ENCODE results near the gene SUMO3.

The SUMO3 gene

DNA sequence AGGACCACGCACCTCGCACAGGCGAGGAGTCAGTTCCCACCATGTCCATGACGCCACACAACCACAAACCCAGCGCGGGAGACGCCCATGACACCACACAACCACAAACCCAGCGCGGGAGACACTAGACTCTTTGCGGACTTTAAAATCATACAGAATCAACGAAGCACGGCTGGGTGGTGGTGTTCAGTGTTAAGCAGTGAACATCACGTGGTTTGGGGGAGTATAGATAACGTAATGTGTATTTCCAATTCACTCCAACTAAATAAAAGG lies 36.5 kb upstream of the SUMO3 start:
- Histone ChIP-seq H3K4me1 (ENCODE audit: control insufficient read depth, insufficient read depth, low read length) (peaks cover 20% of the 10 kb centered on the region), H3K36me3 (ENCODE audit: control insufficient read depth, insufficient read depth, low read length) (peaks cover 35% of the 10 kb centered on the region), H3K9me3 (ENCODE audit: control insufficient read depth, low read length) (no peaks in the 10 kb centered on the region), H3K4me3 (ENCODE audit: low read length) (no peak overlapping the region), H3K27me3 (ENCODE audit: control insufficient read depth, insufficient read depth, low read length) (no peaks in the 10 kb centered on the region), H3K9ac (ENCODE audit: low read length) (no peak overlapping the region)

DNA sequence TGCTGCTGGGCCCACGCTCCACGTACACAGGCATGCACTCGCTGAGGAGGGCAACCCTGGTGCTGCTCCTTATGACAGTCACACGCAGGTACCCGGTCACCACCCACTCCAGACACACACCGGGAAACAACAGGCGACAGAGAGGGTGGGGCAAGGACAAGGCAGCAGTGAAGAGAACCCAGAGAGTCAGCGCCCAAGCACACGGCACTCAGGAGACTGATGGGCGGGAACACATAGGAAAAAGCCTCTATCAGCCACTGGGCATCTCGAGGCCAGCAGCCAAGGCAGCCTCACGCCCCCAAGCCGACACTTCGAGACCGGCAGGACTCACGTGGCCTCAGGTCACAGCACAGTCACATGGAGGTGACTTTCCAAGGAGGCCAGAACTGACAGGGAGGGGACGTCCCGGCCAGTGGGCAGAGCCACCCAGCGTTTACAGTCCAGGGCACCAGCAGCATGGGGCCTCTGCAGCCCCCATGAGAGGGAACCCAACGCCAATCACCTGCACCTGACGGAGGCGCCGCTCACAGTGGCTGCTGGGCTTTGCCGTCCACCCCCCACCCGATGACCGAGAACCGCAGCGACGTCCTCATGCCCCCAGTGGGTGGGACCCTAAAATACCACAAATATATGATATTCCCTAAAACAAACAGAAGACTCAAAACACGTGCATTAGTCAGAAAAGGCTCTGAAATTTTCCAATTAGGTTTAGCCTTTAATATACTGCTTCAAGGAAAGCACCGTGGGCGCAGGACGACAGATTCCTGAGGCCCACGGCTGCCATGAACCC lies 35.9 kb upstream of the SUMO3 start:
- no peaks in the 10 kb centered on the region for H3K27me3 ChIP-seq (ENCODE audit: control insufficient read depth, insufficient read depth, low read length)
- peaks cover 33% of the 10 kb centered on the region for H3K36me3 ChIP-seq (ENCODE audit: control insufficient read depth, insufficient read depth, low read length)
- H3K9me3 ChIP-seq (ENCODE audit: control insufficient read depth, low read length), result no peaks in the 10 kb centered on the region
- peaks cover 20% of the 10 kb centered on the region for H3K4me1 ChIP-seq (ENCODE audit: control insufficient read depth, insufficient read depth, low read length)
- no peak overlapping the region for H3K9ac ChIP-seq (ENCODE audit: low read length)
- H3K4me3 ChIP-seq (ENCODE audit: low read length), result no peak overlapping the region

DNA sequence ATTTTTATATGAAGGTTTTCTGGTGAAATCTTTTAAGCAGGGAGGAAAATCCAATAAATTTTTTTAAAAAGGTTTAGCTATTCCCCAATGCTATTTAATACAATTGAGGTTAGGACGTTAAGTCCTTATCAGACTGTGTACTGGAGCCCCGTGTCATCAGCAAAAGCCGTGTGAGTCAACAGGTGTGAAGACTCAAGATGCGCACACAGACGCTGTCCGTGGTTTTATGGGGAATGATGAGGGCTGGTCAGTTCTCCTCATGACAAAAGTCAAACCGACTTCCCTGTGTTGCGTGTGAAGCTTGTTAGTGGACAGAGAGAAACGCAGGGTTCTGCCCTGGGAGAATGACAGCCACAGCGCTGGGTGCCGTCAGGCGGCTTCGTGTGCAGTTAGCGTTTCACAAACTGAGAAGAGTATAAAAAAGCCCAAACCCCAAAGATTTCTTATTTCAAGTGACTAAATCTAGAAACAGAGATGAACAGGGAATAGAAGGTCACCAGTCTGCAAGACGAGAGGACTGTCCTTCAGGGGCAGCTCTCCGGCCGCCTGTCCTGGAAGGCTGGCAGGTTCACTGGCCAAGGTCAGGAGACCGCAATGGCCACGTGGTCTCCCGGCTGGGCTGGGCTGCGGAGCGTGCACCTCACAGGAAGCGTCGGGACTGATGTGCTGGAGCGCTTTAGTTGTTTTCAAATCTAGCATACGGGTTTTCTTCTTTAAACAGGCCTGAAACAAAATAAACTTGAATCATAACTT lies 33.2 kb upstream of the SUMO3 start:
- H3K4me3 ChIP-seq (ENCODE audit: low read length), result no peak overlapping the region
- no peaks in the 10 kb centered on the region for H3K9me3 ChIP-seq (ENCODE audit: control insufficient read depth, low read length)
- peaks cover 29% of the 10 kb centered on the region for H3K36me3 ChIP-seq (ENCODE audit: control insufficient read depth, insufficient read depth, low read length)
- peaks cover 30% of the 10 kb centered on the region for H3K4me1 ChIP-seq (ENCODE audit: control insufficient read depth, insufficient read depth, low read length)
- H3K27me3 ChIP-seq (ENCODE audit: control insufficient read depth, insufficient read depth, low read length), result no peaks in the 10 kb centered on the region
- H3K9ac ChIP-seq (ENCODE audit: low read length), result no peak overlapping the region

DNA sequence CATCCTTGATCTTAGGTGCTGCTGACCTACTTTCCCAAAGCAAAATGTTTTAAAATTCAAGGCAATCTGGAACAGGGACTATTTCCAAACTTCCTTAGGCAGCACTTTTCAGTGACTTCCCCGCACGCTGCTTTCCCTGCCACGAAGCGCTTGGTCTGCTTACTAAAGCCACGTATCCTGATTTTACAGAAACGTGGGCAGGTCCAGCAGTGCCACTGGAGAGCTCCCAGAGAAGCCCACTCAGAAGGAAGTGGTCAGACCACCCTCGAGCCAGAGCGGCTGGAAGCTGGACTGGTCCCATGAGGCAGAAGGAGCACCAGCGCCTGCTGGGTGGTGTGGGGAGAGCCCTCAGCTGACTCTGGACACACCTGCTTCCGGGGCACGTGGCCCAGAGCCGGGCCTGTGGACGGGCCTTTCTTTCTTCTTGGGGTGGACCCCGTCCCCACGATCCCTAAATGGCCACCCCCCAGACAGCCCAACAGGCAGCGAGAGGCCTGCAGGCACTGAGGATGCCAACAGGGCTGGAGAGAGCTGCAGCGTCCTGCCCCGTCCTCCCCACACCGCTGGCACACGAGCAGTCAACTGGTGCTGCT lies 32.4 kb upstream of the SUMO3 start:
- no peak overlapping the region for H3K4me3 ChIP-seq (ENCODE audit: low read length)
- no peaks in the 10 kb centered on the region for H3K27me3 ChIP-seq (ENCODE audit: control insufficient read depth, insufficient read depth, low read length)
- no peak overlapping the region for H3K9ac ChIP-seq (ENCODE audit: low read length)
- H3K4me1 ChIP-seq (ENCODE audit: control insufficient read depth, insufficient read depth, low read length), result peaks cover 38% of the 10 kb centered on the region
- H3K36me3 ChIP-seq (ENCODE audit: control insufficient read depth, insufficient read depth, low read length), result peaks cover 25% of the 10 kb centered on the region
- H3K9me3 ChIP-seq (ENCODE audit: control insufficient read depth, low read length), result no peaks in the 10 kb centered on the region

DNA sequence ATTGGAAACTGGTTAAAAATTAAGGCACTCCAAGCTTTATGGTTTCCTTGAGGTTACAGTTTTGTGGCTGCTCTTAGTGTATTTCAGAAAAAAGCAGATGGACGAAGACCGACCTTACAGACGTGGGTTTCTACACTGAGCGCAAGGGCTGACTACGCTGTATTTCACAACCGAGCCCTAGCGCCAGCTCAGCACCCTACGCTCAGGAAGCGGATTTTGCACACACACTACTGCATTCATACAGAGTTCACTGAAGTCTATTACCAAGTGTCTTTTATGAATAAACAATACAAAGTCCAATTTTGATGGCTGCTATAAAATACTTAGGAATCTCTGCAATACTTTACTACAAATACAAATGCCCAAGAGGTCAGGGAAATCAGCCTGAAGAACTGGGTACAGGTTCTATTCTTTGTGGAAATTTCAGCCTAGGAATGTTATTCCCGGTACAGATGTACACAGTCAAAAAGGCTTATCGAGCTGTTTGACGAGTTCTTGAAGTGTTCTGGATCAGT lies 31.8 kb upstream of the SUMO3 start:
- no peaks in the 10 kb centered on the region for H3K9me3 ChIP-seq (ENCODE audit: control insufficient read depth, low read length)
- H3K4me3 ChIP-seq (ENCODE audit: low read length), result no peak overlapping the region
- no peaks in the 10 kb centered on the region for H3K27me3 ChIP-seq (ENCODE audit: control insufficient read depth, insufficient read depth, low read length)
- peaks cover 21% of the 10 kb centered on the region for H3K36me3 ChIP-seq (ENCODE audit: control insufficient read depth, insufficient read depth, low read length)
- H3K4me1 ChIP-seq (ENCODE audit: control insufficient read depth, insufficient read depth, low read length), result peaks cover 40% of the 10 kb centered on the region
- H3K9ac ChIP-seq (ENCODE audit: low read length), result no peak overlapping the region

DNA sequence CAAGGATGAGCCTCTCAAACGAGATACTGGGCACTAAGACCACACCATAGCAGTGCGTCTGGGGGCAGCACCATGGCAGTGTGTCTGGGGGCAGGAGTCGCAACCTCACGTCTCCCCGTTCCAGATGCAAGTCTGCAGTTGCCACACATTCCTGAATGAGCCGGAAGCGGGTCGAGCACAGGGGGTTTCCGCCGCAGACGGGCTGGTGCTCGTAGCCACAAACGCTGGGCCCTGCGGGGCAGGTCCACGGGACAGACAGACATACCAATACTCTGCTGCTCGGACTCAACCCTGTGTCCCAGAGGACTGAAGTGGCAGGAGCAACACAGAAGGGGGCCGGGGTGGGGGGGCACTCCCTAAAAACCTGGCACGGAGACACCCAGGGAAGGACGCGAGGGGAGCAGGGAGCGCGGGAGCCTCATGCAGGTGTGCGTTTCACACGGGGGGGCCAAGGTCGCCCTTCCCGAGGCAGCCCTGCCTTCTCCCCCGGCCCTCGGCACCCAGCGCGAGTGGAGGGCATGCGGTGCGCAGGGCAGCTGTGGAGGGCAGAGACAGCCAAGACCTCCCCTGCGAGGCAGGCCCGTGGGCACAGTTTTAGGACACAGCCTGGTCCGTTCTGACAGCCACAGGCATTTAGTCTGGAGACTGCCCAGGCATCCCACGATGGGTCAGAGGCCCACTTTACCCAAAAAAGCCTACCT lies 31.1 kb upstream of the SUMO3 start:
- Histone ChIP-seq H3K4me1 (ENCODE audit: control insufficient read depth, insufficient read depth, low read length) (peaks cover 36% of the 10 kb centered on the region), H3K4me3 (ENCODE audit: low read length) (no peak overlapping the region), H3K9me3 (ENCODE audit: control insufficient read depth, low read length) (no peaks in the 10 kb centered on the region), H3K36me3 (ENCODE audit: control insufficient read depth, insufficient read depth, low read length) (peaks cover 20% of the 10 kb centered on the region), H3K9ac (ENCODE audit: low read length) (no peak overlapping the region), H3K27me3 (ENCODE audit: control insufficient read depth, insufficient read depth, low read length) (no peaks in the 10 kb centered on the region)

DNA sequence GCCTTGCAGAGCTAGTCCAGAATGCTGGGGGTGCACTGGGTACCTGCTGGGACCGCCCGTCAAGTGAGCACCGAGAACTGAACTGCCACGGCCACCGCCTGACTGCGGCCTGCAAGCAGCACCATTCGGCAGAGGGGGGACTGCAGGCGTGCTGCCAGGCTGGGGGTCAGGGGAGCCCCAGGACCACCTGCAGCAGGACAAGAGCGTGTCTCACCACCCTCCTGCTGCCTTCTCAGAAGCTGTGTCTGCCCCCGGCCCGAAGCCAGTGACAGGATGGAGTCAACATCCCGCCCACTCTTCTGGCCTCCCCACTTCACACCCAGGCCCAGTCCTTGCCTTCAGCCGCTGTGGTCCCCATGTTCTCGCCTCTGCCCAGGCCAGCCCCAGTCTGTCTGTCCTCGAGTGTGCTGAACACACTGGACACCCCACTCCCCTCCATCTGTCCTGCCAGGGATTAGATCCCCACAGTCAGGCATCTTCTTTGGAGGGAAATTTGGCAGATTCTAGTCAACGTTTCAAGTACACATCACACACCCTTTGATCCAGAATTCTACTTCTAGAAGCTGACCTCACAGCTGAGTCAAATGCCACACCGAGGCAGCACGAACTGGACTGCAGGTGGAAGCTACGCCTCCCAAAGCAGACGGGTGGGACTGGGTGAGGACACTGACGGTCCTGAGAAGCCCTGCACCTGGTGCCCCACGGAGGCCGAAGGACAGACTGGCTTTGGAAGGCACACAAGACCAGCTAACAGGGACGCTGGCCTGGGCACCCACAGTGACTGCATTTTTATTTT lies 29.6 kb upstream of the SUMO3 start:
- Histone ChIP-seq H3K4me1 (ENCODE audit: control insufficient read depth, insufficient read depth, low read length) (peaks cover 23% of the 10 kb centered on the region), H3K9me3 (ENCODE audit: control insufficient read depth, low read length) (no peaks in the 10 kb centered on the region), H3K9ac (ENCODE audit: low read length) (no peak overlapping the region), H3K27me3 (ENCODE audit: control insufficient read depth, insufficient read depth, low read length) (peaks cover 8% of the 10 kb centered on the region), H3K36me3 (ENCODE audit: control insufficient read depth, insufficient read depth, low read length) (peaks cover 16% of the 10 kb centered on the region), H3K4me3 (ENCODE audit: low read length) (no peak overlapping the region)

DNA sequence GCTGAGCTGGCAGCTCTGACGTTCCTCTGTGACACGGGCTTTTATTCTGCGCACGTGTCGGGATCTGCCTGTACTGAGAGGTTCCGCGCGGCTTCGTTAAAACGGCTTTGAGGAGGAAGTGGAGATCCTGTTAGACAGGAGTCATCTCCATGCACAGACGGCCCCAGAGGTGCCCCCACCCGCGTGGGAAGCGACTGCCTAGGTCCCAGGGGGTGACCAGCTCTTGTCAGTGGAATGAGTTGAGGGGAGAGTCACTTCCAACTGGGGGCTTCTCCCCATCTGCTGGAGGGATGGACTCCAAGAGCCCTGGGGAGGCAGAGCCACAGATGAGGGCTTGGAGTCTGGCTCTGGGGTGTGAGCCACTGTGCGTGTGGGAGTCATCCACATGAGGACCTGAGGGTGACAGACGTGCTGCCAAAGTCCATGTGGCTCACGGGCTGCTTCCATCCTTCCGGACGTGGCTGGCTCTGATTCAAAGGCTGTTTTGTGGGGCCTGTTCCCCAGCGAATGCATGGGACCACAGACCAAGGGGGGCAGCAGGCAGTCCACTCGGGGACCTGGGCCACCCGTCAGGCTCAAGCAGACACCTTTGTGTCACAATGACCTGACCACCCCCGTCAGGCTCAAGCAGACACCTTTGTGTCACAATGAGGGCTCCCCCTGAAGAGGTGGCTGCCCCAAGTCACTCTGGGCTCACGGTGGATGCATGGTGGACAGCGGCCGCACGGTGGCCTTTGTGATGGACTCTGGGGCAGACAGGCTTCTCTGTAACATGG lies 28.8 kb upstream of the SUMO3 start:
- no peaks in the 10 kb centered on the region for H3K9me3 ChIP-seq (ENCODE audit: control insufficient read depth, low read length)
- peaks cover 20% of the 10 kb centered on the region for H3K4me1 ChIP-seq (ENCODE audit: control insufficient read depth, insufficient read depth, low read length)
- no peak overlapping the region for H3K4me3 ChIP-seq (ENCODE audit: low read length)
- peak overlapping the region; percentile 34 for H3K9ac ChIP-seq (ENCODE audit: low read length)
- H3K27me3 ChIP-seq (ENCODE audit: control insufficient read depth, insufficient read depth, low read length), result peaks cover 10% of the 10 kb centered on the region
- H3K36me3 ChIP-seq (ENCODE audit: control insufficient read depth, insufficient read depth, low read length), result peaks cover 16% of the 10 kb centered on the region

DNA sequence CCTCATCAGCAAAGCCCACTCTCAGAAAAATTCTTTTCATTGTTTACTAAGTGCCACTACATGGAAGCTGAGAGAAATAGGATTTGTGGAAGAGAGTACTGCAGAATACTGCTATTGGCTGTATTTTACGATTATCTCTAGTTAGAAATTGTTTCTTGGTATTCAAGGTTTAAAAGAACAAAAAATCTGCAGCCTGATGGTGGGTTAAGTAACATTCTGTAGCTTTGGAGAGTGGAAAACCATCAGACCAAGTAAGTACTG lies 28.3 kb upstream of the SUMO3 start:
- H3K4me3 ChIP-seq (ENCODE audit: low read length), result no peak overlapping the region
- H3K27me3 ChIP-seq (ENCODE audit: control insufficient read depth, insufficient read depth, low read length), result peaks cover 13% of the 10 kb centered on the region
- no peaks in the 10 kb centered on the region for H3K9me3 ChIP-seq (ENCODE audit: control insufficient read depth, low read length)
- peak overlapping the region; percentile 24 for H3K9ac ChIP-seq (ENCODE audit: low read length)
- H3K4me1 ChIP-seq (ENCODE audit: control insufficient read depth, insufficient read depth, low read length), result peaks cover 20% of the 10 kb centered on the region
- peaks cover 15% of the 10 kb centered on the region for H3K36me3 ChIP-seq (ENCODE audit: control insufficient read depth, insufficient read depth, low read length)

DNA sequence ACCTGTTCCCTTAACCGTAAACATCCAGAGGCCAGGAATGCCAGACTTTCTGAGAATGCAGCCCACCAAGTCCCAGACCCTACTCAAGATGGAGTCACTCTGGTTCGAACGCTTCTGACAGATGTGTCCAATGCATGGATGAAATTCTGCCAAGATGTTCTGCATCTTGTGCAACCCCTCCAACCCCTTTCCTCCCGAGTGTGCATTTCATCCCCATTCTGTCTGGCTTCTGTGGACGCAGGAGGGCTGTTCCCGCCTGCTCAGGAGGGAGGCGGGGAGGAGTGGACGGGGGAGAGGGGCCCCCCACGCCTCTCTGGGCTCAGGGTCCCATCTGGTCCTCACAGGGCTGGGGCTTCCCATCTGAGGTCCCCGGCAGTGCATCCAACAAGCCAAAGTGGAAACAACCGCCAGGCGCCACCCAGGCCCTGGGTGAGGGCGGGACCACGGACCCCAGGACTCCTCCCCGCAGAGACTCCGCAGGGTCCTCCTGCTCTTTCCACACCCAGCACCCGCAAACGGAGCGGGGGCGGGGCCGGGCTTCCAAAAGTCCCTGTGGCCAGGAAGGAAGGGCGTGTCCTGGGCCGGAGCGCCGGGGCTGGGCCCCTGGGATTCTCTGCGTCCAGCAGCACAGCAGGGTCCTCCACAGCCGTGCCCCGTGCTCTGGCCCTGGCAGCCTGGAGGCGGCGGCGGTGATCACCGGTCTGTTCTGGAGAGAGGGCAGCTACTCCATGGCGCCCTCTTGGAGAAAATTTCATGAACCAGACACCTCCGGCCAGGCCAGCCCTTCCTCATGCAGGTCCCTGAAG lies 27.8 kb upstream of the SUMO3 start:
- Histone ChIP-seq H3K9me3 (ENCODE audit: control insufficient read depth, low read length) (no peaks in the 10 kb centered on the region), H3K36me3 (ENCODE audit: control insufficient read depth, insufficient read depth, low read length) (peaks cover 9% of the 10 kb centered on the region), H3K4me1 (ENCODE audit: control insufficient read depth, insufficient read depth, low read length) (peaks cover 20% of the 10 kb centered on the region), H3K27me3 (ENCODE audit: control insufficient read depth, insufficient read depth, low read length) (peaks cover 13% of the 10 kb centered on the region), H3K4me3 (ENCODE audit: low read length) (peak overlapping the region; percentile 36), H3K9ac (ENCODE audit: low read length) (peak overlapping the region; percentile 24)
